Motor neuron (in vitro differentiated cells): ENCODE data around the gene MVK. TPM values are rescaled to one million over a fixed set of nuclear protein-coding genes. Genes with fewer than 3 reads are reported as not detected.
"Not testable (repeated sequence)": the region's sequence is repeated elsewhere in the genome, so short reads cannot be mapped to it uniquely, and the experiment has no call there.

Experiments
- ATAC-seq, 8 experiments: fragments of 200-7000 bp; cut with Tn5 transposase; replicated peaks in 6 of 8; 2 replicates each; pipeline ENCODE4 v1.8.0; 2021; ENCODE audit warnings: mild to moderate bottlenecking in 8 of 8, moderate library complexity in 8 of 8
- H3K27ac ChIP-seq, 2 donors: fragments of 250-450 bp; sonication (Bioruptor Pico); 2 replicates each; pipeline ENCODE4 v1.9.0; 2021; ENCODE audit warnings: antibody characterized with exemption in 2 of 2, mild to moderate bottlenecking in 2 of 2, moderate library complexity in 1 of 2
- H3K4me1 ChIP-seq, 2 donors: fragments of 250-450 bp; sonication (Bioruptor Pico); replicated peaks in 1 of 2; 2 replicates each; pipeline ENCODE4 v1.6.1; 2021; ENCODE audit warnings: antibody characterized with exemption in 2 of 2, mild to moderate bottlenecking in 2 of 2, moderate library complexity in 1 of 2
- H3K4me3 ChIP-seq, 5 donors: fragments of 250-450 bp; sonication (Bioruptor Pico); 2 replicates each; pipeline ENCODE4 v1.9.0; 2021; ENCODE audit warnings: antibody characterized with exemption in 5 of 5, mild to moderate bottlenecking in 5 of 5, moderate library complexity in 4 of 5
- WGBS, 10 experiments: fragments of 450-650 bp; shearing (Covaris generic); methylation state at CpG; one replicate each; pipeline ENCODE4 v1.0.0; 2022; 5-methylcytosine and 5-hydroxymethylcytosine counted together
- in situ Hi-C, 9 experiments: fragments of 400-800 bp; cut with MboI; loops; one replicate each; pipeline ENCODE4 v1.15.0; 2021; ENCODE audit warnings: low sequenced_read_pairs in 9 of 9, low pct_unique_long_range_greater_than_20kb in 2 of 9; ENCODE audit not compliant: unreplicated experiment in 9 of 9
- total RNA-seq, 8 experiments: library from RNA; unstranded; fragments of 300-600 nt; gene quantifications; 2 replicates each; pipeline versions ENCODE4 v1.2.3 to v1.2.4, GENCODE V29; 2022

The MVK gene
- total RNA-seq, 8 experiments from 2014 or later = 8.6 to 27.8 (median 20.8) TPM

GRCh38 chr12:109597414-109597794 lies 23.8 kb downstream of the MVK start:
- Histone ChIP-seq H3K4me3 (peak overlapping the region in 1 of 5 donors; percentile 13), H3K27ac (no peak overlapping the region), H3K4me1 (peaks cover 10 to 17% of the 10 kb centered on the region in 2 donors)
- in situ Hi-C loops = loop anchor here in 5 of 9 experiments (10.0 to 25.0 kb wide), 3 partner anchors 165 to 290 kb away; partner anchors contain the start of gene GLTP (in 2 of the 5)
- WGBS, 10 experiments = 0 to 72% (median 33%) methylated on average over 1 to 5 of the region's 11 CpGs; no CpG with 5 or more reads in 7 of the 10 experiments
- ATAC-seq = peak in 4 of 8 experiments; percentile 6 to 17 (median 13)

- peaks cover 12 to 17% of the 10 kb centered on the region in 2 donors for H3K4me1 ChIP-seq
- peak overlapping the region in 1 of 2 donors; percentile 54 for H3K27ac ChIP-seq
- in situ Hi-C loops = loop anchor here in 5 of 9 experiments (10.0 to 25.0 kb wide), 3 partner anchors 164 to 289 kb away; partner anchors contain the start of gene GLTP (in 2 of the 5)
- peak overlapping the region in 1 of 5 donors; percentile 13 for H3K4me3 ChIP-seq
- WGBS, 10 experiments = 0 to 91% (median 48%) methylated on average over 1 to 17 of the region's 27 CpGs; no CpG with 5 or more reads in 1 of the 10 experiments
- peak; percentile 91 to 98 (median 96) for ATAC-seq
Measured at GRCh38 chr12:109597795-109598427, 24.3 kb downstream of the MVK start.

DNA sequence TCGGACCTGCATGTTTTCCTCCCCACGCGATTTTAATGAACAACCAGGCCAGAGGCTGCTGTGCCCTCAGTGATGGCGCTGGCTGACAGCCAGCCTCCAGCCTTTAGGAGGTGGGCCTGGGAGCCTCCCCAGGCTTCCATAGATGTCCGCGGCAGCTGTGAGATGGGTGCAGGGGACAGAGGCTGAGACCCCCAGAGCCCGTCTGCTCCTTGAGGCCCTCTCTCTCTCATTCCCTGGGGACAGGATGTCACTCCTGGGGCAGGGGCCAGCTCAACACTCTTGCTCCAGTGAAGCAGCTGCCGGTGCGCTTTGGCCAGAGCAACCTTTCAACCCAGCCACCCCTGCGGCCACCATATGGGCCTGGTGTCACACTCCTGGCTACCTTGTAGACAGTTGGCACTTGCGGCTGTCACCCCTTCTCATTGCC lies 24.8 kb downstream of the MVK start:
- ATAC-seq = peak in 5 of 8 experiments; percentile 1 to 9 (median 3)
- H3K4me3 ChIP-seq = no peak overlapping the region
- peaks cover 13 to 17% of the 10 kb centered on the region in 2 donors for H3K4me1 ChIP-seq
- in situ Hi-C loops = loop anchor here in 5 of 9 experiments (10.0 to 25.0 kb wide), 3 partner anchors 164 to 289 kb away; partner anchors contain the start of gene GLTP (in 2 of the 5)
- WGBS, 10 experiments = 80 to 100% (median 100%) methylated on average over 1 to 4 of the region's 11 CpGs; no CpG with 5 or more reads in 5 of the 10 experiments
- H3K27ac ChIP-seq = peak overlapping the region in 1 of 2 donors; percentile 54

DNA sequence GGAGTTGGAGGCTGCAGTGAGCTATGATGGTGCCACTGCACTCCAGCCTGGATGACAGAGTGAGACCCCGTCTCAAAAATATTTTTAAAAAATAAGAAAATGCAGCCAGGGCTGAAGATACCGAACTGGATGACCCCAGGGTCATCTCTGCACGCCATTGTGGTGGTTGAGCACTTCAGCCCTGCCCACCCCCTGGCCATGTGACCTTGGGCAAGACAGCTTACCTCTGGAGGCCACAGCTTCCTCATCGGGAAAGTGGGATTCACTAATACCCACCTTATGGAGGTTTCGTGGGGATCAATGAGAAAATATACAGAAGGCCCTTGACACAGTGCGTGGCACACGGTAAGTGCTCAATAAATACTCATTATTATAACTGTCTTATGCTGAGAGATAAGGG lies 25.5 kb downstream of the MVK start:
- peak overlapping the region in 1 of 2 donors; percentile 54 for H3K27ac ChIP-seq
- WGBS, 10 experiments = 0 to 87% (median 78%) methylated on average over 1 to 7 of the region's 7 CpGs; no CpG with 5 or more reads in 2 of the 10 experiments
- H3K4me3 ChIP-seq = no peak overlapping the region
- H3K4me1 ChIP-seq = peaks cover 13 to 17% of the 10 kb centered on the region in 2 donors
- in situ Hi-C loops = loop anchor here in 5 of 9 experiments (10.0 to 25.0 kb wide), 3 partner anchors 163 to 288 kb away; partner anchors contain the start of gene GLTP (in 2 of the 5)
- ATAC-seq = no peak

DNA sequence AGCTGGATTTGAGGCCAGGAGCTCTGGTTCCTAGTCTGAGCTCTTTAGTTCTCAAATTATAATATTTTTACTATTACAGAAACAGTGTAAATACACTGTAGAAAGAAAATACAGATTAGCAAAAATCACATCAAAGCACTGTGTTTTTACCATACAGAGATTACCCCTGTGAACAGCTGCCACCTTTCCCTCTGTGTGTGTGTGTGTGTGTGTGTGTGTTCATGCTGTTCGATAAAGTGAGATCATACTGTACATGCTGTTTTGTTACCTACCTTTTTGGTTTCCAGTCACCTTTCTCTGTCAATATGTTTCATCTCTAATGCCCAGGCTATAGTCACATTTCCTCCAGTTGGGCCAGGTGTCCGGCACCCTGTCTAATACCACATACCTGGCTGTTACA lies 26.9 kb downstream of the MVK start:
- in situ Hi-C loops = loop anchor here in 2 of 9 experiments (10.0 to 25.0 kb wide), 2 partner anchors 112 to 174 kb away; partner anchors contain the start of gene FAM222A (in 1 of the 2)
- WGBS, 10 experiments = 57 to 100% (median 71%) methylated on average over 1 to 2 of the region's 2 CpGs; no CpG with 5 or more reads in 5 of the 10 experiments
- Histone ChIP-seq H3K27ac (no peak overlapping the region), H3K4me1 (peaks cover 21 to 30% of the 10 kb centered on the region in 2 donors), H3K4me3 (no peak overlapping the region)
- ATAC-seq = no peak

DNA sequence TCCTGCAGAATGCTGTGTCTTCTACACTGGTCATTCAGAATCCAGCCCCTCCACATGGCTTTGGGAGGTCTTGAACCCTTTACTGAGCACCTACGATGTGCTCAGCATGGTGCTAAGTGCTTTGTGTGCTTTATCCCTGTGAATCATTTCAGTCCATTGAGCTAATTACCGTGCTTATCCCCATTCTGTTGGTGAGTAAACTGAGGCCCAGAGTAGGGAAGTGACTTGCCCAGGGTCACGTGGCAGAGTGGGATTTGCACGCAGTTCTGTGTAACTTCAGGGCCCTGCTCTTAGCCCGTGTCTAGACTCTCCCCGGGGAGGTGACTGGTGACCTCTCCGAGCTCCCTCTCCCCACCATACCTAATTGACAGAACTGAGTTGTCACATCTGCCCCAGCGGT lies 27.4 kb downstream of the MVK start:
- no peak for ATAC-seq
- peaks cover 26 to 35% of the 10 kb centered on the region in 2 donors for H3K4me1 ChIP-seq
- no peak overlapping the region for H3K27ac ChIP-seq
- 52 to 100% (median 89%) methylated on average over 1 to 7 of the region's 8 CpGs; no CpG with 5 or more reads in 3 of the 10 experiments for WGBS, 10 experiments
- in situ Hi-C loops = loop anchor here in 2 of 9 experiments (10.0 to 25.0 kb wide), 2 partner anchors 111 to 174 kb away; partner anchors contain the start of gene FAM222A (in 1 of the 2)
- H3K4me3 ChIP-seq = no peak overlapping the region

DNA sequence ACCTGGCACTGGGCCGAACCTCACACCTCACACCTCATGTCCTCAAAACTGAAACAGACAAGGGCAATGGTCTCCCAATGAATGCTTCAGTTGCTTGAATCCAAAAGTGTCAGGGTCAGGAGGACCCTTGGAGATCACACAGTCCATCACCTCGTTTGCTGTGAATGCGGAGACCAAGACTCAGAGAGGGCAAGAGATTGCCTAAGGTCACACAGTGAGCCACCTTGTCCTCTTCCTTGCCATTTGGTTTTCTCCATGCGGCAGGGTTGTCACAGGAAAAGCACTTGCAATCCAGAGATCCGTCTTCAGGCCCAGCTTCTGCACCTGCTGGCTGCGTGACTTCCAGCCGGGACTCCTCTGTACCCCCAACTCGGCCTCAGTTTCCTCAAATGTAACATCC lies 28.0 kb downstream of the MVK start:
- in situ Hi-C loops = loop anchor here in 2 of 9 experiments (10.0 to 25.0 kb wide), 2 partner anchors 111 to 173 kb away; partner anchors contain the start of gene FAM222A (in 1 of the 2)
- 50 to 100% (median 100%) methylated on average over 1 to 7 of the region's 8 CpGs; no CpG with 5 or more reads in 3 of the 10 experiments for WGBS, 10 experiments
- no peak overlapping the region for H3K27ac ChIP-seq
- H3K4me3 ChIP-seq = no peak overlapping the region
- peaks cover 31 to 41% of the 10 kb centered on the region in 2 donors for H3K4me1 ChIP-seq
- no peak for ATAC-seq

- in situ Hi-C loops = loop anchor here in 2 of 9 experiments (10.0 to 25.0 kb wide), 2 partner anchors 110 to 173 kb away; partner anchors contain the start of gene FAM222A (in 1 of the 2)
Measured at GRCh38 chr12:109602132-109602531, 28.5 kb downstream of the MVK start.

DNA sequence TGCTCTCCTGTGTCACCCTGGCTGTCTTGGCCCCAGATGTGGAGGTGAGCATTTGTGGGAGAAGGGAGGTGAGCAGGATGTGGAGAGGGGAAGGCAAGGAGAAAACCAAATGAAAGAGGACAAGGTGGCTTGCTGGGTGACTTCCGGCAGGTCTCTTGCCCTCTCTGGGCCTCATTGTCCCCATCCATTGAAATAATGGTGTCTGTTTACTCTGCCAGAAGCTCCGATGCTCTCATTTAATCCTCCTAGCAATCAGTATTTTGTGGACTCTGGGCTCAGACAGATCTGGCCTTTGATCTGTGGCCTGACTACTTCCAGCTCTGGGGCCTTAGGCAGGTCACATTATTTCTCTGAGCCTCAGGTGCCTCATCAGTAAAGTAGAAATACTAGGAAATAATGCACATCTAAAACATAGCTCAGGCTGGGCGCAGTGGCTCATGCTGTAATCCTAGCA lies 30.6 kb downstream of the MVK start:
- in situ Hi-C loops = loop anchor here in 2 of 9 experiments (10.0 to 25.0 kb wide), 2 partner anchors 108 to 171 kb away; partner anchors contain the start of gene FAM222A (in 1 of the 2)
- no peak overlapping the region for H3K27ac ChIP-seq
- peaks cover 29 to 33% of the 10 kb centered on the region in 2 donors for H3K4me1 ChIP-seq
- no peak for ATAC-seq
- WGBS, 10 experiments = 40 to 100% (median 90%) methylated on average over 1 of the region's 3 CpGs; no CpG with 5 or more reads in 4 of the 10 experiments
- H3K4me3 ChIP-seq = no peak overlapping the region

More at GRCh38 chr12:109602132-109602531, 28.5 kb downstream of the MVK start:
- peaks cover 37 to 47% of the 10 kb centered on the region in 2 donors for H3K4me1 ChIP-seq
- not testable (repeated sequence) for H3K4me3 ChIP-seq, ATAC-seq, H3K27ac ChIP-seq
- 50 to 92% (median 84%) methylated on average over 1 to 4 of the region's 5 CpGs; no CpG with 5 or more reads in 5 of the 10 experiments for whole genome bisulfite sequencing, 10 experiments

DNA sequence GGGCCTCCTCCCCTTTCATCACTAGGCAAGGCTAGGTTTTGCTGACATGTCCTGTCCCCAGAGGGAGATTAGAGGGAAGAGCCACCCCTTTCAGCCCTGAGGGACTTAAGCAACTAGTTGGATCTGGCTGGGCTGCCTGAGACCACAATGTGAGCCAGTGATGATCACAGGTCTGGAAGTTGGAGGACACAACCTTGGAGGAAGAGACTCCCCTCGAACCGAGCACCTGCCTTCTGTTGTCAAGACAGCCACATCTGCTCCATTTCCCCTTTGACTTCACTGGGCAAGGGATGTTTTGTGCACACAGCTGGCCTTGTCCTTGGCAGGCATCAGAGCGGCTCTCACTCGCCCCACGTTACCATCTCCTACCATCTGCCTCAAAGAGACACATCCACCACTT lies 31.4 kb downstream of the MVK start:
- in situ Hi-C loops = loop anchor here in 2 of 9 experiments (10.0 to 25.0 kb wide), 2 partner anchors 107 to 170 kb away; partner anchors contain the start of gene FAM222A (in 1 of the 2)
- Histone ChIP-seq H3K4me1 (peaks cover 29 to 32% of the 10 kb centered on the region in 2 donors), H3K4me3 (no peak overlapping the region), H3K27ac (no peak overlapping the region)
- WGBS, 10 experiments = 80 to 81% methylated on average over 1 to 5 of the region's 5 CpGs; no CpG with 5 or more reads in 8 of the 10 experiments
- peak in 4 of 8 experiments; percentile 16 to 34 (median 27) for ATAC-seq

- whole genome bisulfite sequencing, 10 experiments = 40 to 97% (median 85%) methylated on average over 1 to 11 of the region's 13 CpGs; no CpG with 5 or more reads in 4 of the 10 experiments
- H3K27ac ChIP-seq = peak overlapping the region in 1 of 2 donors; percentile 73
- H3K4me3 ChIP-seq = no peak overlapping the region
- ATAC-seq = no peak
- H3K4me1 ChIP-seq = peaks cover 29 to 32% of the 10 kb centered on the region in 2 donors
- in situ Hi-C loops = loop anchor here in 2 of 9 experiments (10.0 to 25.0 kb wide), 2 partner anchors 107 to 169 kb away; partner anchors contain the start of gene FAM222A (in 1 of the 2)
Measured at GRCh38 chr12:109605599-109606228, 32.1 kb downstream of the MVK start.
